Activated CD8-positive, alpha-beta memory T cell treated with anti-CD3 and anti-CD28 coated beads, Interleukin-2, amount 10 ng/mL, durations not matched to agents 7 days and 5 days (primary cell): ENCODE measurements around the gene MYLIP. TPM values are rescaled to one million over a fixed set of nuclear protein-coding genes. Genes with fewer than 3 reads are reported as not detected.

Source experiments
- ATAC-seq: fragments of 150-1000 bp; cut with Tn5 transposase; one replicate; pipeline ENCODE4 v1.10.0; 2021; ENCODE audit warnings: moderate library complexity
- CTCF ChIA-PET: fragments of 350-600 bp; sonication (Branson Sonifier 250); formaldehyde crosslinking; loops from one replicate; lab custom pipeline; 2021; ENCODE audit warnings: antibody characterized with exemption; lab: Charles Lee
- DNase-seq: peaks from one replicate; pipeline ENCODE4 v3.0.0-alpha.2; 2020
- H3K27ac Mint-ChIP-seq: one replicate; pipeline ENCODE4 v1.8.0; 2021; ENCODE audit warnings: mild to moderate bottlenecking, mixed read lengths
- H3K27me3 Mint-ChIP-seq: one replicate; pipeline ENCODE4 v1.8.0; 2021; ENCODE audit warnings: mixed read lengths
- H3K36me3 Mint-ChIP-seq: one replicate; pipeline ENCODE4 v1.8.0; 2021; ENCODE audit warnings: mild to moderate bottlenecking, mixed read lengths
- H3K4me1 Mint-ChIP-seq: one replicate; pipeline ENCODE4 v1.8.0; 2021; ENCODE audit warnings: mixed read lengths
- H3K4me3 Mint-ChIP-seq: one replicate; pipeline ENCODE4 v1.8.0; 2021; ENCODE audit warnings: mild to moderate bottlenecking, moderate library complexity, mixed read lengths
- H3K9me3 Mint-ChIP-seq: one replicate; pipeline ENCODE4 v1.8.0; 2022; ENCODE audit warnings: low read depth, mixed read lengths
- microRNA-seq: library from miRNA; unstranded; fragments of <30 nt; microRNA quantifications from one replicate; pipeline ENCODE4 v1.2.0, GENCODE V29; 2022
- total RNA-seq, 2 experiments: library from RNA; stranded (reverse); gene quantifications; one replicate each; pipeline ENCODE4 v1.2.3, GENCODE V29; 2021

The MYLIP gene
- total RNA-seq, 2 experiments from 2014 or later = 9.1 to 14.8 TPM

DNA sequence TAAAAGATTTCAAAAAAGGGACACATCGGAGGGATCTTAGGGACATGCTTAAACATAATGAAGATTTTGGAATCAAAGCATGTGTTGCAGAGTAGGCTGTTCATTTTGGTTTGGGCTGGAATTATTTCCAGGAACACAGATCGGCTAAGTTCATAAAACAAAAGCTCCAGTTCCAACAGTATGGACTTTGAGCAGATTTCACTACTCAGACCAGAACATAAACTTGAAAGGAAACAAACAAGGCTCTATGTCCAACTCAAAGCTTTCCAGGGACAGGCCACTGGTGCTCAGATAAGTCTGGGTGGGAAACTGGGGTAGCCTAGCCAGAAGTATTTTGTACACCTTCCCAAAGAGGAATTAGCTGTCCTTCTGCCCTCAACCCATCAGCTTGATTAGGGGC, 58.3 kb downstream of the MYLIP start:
- Mint-ChIP-seq H3K36me3 (peaks cover under 1% of the 10 kb centered on the region), H3K27me3 (peaks cover 21% of the 10 kb centered on the region), H3K27ac (no peak overlapping the region), H3K4me3 (no peak overlapping the region), H3K4me1 (peaks cover 13% of the 10 kb centered on the region), H3K9me3 (no peaks in the 10 kb centered on the region)
- DNase-seq (no peak), ATAC-seq (no peak)
- CTCF ChIA-PET = interaction anchor here (1.0 to 3.2 kb wide), 3 partner anchors 18 to 496 kb away, joined by 3 to 14 read pairs (median 7); no protein-coding TSS in a partner anchor

- ATAC-seq = no peak
- no peaks in the 10 kb centered on the region for H3K9me3 Mint-ChIP-seq
Observed at GRCh38 chr6:16190214-16190613, 61.3 kb downstream of the MYLIP start.

DNA sequence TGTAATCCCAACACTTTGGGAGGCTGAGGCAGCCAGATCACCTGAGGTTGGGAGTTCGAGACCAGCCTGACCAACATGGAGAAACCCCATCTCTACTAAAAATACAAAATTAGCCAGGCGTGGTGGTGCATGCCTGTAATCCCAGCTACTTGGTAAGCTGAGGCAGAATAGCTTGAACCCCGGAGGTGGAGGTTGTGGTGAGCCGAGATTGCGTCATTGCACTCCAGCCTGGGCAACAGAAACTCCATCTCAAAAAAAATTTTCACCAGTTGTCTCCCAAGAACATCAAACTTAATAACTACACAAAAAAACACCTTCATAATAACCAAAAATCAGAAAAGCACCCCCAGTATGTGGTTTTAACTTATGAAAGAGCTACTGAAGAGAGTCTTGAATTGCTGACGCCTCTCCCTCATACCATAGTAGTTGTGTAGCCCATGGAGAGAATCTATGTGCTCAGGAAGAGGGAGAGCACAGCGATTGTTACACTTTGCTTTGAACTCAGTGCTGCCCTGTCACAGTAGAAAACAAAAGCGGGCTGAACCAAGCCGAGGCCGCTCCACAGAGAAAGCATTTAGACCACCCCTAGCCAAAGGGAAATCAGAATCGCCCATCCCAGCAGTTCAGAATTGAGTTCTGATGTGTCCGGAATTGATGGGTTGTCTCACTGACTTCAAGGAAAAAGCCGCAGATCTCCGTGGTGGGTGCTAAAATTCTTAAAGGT, 67.5 kb downstream of the MYLIP start:
- Mint-ChIP-seq H3K27me3 (peaks cover 29% of the 10 kb centered on the region), H3K4me1 (no peaks in the 10 kb centered on the region), H3K36me3 (no peaks in the 10 kb centered on the region), H3K4me3 (no peak overlapping the region), H3K27ac (no peak overlapping the region), H3K9me3 (no peaks in the 10 kb centered on the region)
- CTCF ChIA-PET = interaction anchor here (1.3 to 2.8 kb wide), 3 partner anchors 10 to 505 kb away, joined by 3 to 8 read pairs (median 4); no protein-coding TSS in a partner anchor
- DNase-seq (no peak), ATAC-seq (no peak)

More at GRCh38 chr6:16190214-16190613, 61.3 kb downstream of the MYLIP start:
- Mint-ChIP-seq H3K36me3 (no peaks in the 10 kb centered on the region), H3K4me1 (no peaks in the 10 kb centered on the region), H3K4me3 (no peak overlapping the region), H3K27me3 (peaks cover 38% of the 10 kb centered on the region), H3K27ac (no peak overlapping the region)
- DNase-seq = no peak
- CTCF ChIA-PET = interaction anchor here (0.8 to 1.3 kb wide), 2 partner anchors 15 to 499 kb away, joined by 3 to 5 read pairs; no protein-coding TSS in a partner anchor

- Mint-ChIP-seq H3K27ac (no peak overlapping the region), H3K4me1 (no peaks in the 10 kb centered on the region), H3K9me3 (no peaks in the 10 kb centered on the region), H3K36me3 (no peaks in the 10 kb centered on the region), H3K4me3 (no peak overlapping the region), H3K27me3 (peaks cover 30% of the 10 kb centered on the region)
- ATAC-seq (no peak), DNase-seq (no peak)
- CTCF ChIA-PET = interaction anchor here (1.3 to 2.8 kb wide), 3 partner anchors 9 to 506 kb away, joined by 3 to 8 read pairs (median 4); no protein-coding TSS in a partner anchor
Observed at GRCh38 chr6:16196984-16197546, 68.2 kb downstream of the MYLIP start.

Small RNA genes lying within 50 kb of the gene (microRNA-seq; reads per million reads assigned to microRNA genes)
- not detected for gene MIR4639

Other genes with a start within 250 kb of the MYLIP start
- 10 to 100 TPM; 11.8 to 13.1 TPM for gene GMPR, start 109.5 kb downstream of the MYLIP start, total RNA-seq